Measurements from ENCODE around the gene ZDHHC14.

The ZDHHC14 gene

DNA sequence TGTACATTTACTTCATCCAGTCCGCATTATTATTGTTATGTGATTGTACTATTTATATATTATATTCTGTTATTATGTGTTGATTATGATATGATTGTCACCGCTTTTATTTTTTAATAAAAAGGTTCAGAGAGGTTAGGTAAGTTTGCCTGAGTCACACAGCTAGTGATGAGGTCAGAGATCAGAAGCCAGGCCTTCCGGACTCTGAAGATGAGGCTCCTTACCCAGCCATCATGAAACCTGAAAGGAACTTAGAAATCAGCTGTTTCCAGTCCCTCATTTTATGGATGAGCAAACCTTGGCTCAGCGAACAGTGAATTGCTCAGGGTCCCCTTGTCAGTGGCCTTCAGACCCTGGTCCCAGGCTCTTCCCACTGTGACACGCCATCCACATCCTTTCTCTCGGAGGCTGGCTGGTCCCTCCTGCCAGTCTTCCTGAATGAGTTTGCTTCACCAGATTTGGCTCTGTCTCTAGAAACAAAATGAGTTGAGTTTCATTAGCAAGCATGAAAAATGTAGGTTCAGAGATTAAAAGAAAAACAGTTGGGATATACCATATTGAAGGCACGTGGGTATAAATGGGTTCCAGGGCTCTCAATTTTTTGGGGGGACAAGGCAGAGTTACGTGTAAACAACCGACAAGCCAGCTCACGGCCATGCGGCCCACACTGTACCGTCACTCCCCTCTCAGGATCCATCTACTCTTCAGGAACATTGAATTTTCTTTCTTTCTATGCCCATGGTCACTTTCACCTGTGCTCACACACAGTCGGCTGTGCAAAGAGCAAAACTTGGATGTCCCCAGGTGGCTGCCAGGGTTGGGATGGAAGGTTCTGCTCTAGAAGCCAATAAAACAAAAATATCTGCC, 132.9 kb downstream of the ZDHHC14 start:
- no peak for TF ChIP-seq EZH2phosphoT487 (IDR thresholded peaks at IDR 0.05; ENCODE audit: borderline replicate concordance, low read length)
- TF ChIP-seq, protein P1, sequence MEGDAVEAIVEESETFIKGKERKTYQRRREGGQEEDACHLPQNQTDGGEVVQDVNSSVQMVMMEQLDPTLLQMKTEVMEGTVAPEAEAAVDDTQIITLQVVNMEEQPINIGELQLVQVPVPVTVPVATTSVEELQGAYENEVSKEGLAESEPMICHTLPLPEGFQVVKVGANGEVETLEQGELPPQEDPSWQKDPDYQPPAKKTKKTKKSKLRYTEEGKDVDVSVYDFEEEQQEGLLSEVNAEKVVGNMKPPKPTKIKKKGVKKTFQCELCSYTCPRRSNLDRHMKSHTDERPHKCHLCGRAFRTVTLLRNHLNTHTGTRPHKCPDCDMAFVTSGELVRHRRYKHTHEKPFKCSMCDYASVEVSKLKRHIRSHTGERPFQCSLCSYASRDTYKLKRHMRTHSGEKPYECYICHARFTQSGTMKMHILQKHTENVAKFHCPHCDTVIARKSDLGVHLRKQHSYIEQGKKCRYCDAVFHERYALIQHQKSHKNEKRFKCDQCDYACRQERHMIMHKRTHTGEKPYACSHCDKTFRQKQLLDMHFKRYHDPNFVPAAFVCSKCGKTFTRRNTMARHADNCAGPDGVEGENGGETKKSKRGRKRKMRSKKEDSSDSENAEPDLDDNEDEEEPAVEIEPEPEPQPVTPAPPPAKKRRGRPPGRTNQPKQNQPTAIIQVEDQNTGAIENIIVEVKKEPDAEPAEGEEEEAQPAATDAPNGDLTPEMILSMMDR (IDR thresholded peaks at IDR 0.05; ENCODE audit: low read depth, low read length, poor library complexity, severe bottlenecking): no peak
- Histone ChIP-seq H3K79me2 (ENCODE audit: control insufficient read depth, low read length) (no peaks in the 10 kb centered on the region), H3K9me2 (replicated peaks; ENCODE audit: control insufficient read depth, low read length) (no peaks in the 10 kb centered on the region), H3K4me3 (ENCODE audit: low read length) (no peak overlapping the region), H4K20me1 (ENCODE audit: control insufficient read depth, insufficient read depth, low read depth, low read length) (no peaks in the 10 kb centered on the region), H3K9me3 (ENCODE audit: control insufficient read depth, insufficient read depth, low read length) (no peaks in the 10 kb centered on the region), H3K27ac (ENCODE audit: low read depth, low read length) (no peak overlapping the region), H3K4me1 (ENCODE audit: control insufficient read depth, low read length) (peaks cover 14% of the 10 kb centered on the region), H3K27me3 (ENCODE audit: control insufficient read depth, low read length) (no peaks in the 10 kb centered on the region), H3K4me2 (ENCODE audit: low read length) (no peak overlapping the region), H3K36me3 (ENCODE audit: control insufficient read depth, low read length) (no peaks in the 10 kb centered on the region), H3F3A (ENCODE audit: control insufficient read depth, insufficient read depth) (0 out of 2 replicates have a peak, but pooled peaks cover 2% of the 10 kb centered on the region)

DNA sequence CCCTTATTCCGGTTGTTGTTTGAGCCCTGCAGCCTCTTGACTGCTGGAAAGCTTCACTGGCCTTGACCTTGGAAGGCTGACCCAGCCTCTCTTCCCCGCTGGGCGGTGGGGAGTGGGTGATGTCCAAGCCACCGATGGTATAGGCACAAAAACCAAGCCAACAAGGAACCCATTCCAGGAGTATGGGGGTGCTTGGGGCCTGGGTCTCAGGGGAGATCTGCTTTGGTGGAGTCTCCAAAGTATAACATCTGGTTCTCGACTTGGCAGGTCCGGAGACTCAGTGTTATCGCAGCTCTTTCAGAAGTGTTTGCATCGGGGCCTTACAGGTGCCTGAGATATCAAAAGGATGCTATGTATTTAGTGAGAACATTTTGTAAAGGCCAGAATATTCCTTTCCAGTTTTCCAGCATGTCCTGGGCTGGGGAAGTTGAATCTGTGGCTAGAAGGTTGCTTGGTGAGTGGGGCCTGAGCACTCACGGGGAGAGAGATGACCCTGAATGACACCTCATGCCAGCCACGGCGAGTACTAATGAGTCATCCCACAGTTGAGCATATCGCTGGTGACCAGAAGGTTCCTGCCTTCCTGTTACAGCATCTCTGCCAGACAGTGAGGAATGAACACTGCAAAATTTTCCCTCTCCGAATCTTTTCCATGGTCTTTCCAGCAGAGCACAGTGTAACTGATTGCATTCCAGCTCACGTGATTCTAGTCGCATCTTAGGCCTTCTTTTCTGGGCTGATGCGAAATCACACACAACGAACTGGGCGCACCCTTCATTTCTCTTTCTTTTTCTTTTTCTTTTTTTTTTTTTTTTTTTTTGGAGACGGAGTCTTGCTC, 133.9 kb downstream of the ZDHHC14 start:
- no peak overlapping the region for H3K27ac ChIP-seq (ENCODE audit: low read depth, low read length)

DNA sequence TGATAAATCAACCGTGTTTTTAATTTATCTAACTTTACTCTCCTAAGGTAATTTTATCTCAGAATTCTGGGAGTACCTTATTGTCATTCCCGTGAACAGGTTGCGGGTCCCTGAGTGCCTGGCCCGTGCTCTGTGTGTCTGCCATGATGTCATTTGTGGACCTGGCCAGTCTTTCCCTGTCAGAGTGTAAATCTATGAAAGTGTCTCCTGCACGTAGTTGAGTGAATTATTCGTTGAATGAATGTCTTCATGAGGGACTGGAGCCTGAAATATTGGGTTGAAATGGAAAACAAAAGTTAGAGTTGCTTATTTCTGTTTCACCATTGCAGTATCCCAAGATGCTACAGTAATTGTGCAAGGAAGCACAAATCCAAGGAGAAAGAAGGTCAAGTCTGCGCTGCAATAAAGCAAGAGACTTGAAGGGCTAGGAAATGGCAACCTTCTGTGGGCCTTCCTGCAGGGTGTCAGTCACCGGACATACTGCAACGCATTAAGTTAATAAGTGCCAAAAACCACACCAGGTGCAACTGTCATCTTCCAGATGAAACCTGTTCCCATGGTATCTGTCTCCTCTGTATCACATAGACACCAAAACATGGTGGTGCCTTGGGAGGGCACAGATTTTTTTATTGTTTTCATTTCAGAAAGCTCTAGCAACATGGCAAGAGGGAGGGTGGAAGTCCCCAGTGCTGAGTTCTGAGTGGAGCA, 135.5 kb downstream of the ZDHHC14 start:
- no peak overlapping the region for H3K27ac ChIP-seq (ENCODE audit: low read depth, low read length)
- TF ChIP-seq, protein P1 (IDR thresholded peaks at IDR 0.05; ENCODE audit: low read depth, low read length, poor library complexity, severe bottlenecking): no peak
- TF ChIP-seq EZH2phosphoT487 (IDR thresholded peaks at IDR 0.05; ENCODE audit: borderline replicate concordance, low read length): no peak
- no peaks in the 10 kb centered on the region for H3K27me3 ChIP-seq (ENCODE audit: control insufficient read depth, low read length)
- peaks cover 9% of the 10 kb centered on the region for H3K4me1 ChIP-seq (ENCODE audit: control insufficient read depth, low read length)
- 0 out of 2 replicates have a peak, but pooled peaks cover 2% of the 10 kb centered on the region for H3F3A ChIP-seq (ENCODE audit: control insufficient read depth, insufficient read depth)
- H3K9me2 ChIP-seq (replicated peaks; ENCODE audit: control insufficient read depth, low read length): no peaks in the 10 kb centered on the region
- H3K79me2 ChIP-seq (ENCODE audit: control insufficient read depth, low read length): no peaks in the 10 kb centered on the region
- no peak overlapping the region for H3K4me3 ChIP-seq (ENCODE audit: low read length)
- no peaks in the 10 kb centered on the region for H4K20me1 ChIP-seq (ENCODE audit: control insufficient read depth, insufficient read depth, low read depth, low read length)
- no peaks in the 10 kb centered on the region for H3K9me3 ChIP-seq (ENCODE audit: control insufficient read depth, insufficient read depth, low read length)
- H3K36me3 ChIP-seq (ENCODE audit: control insufficient read depth, low read length): no peaks in the 10 kb centered on the region
- no peak overlapping the region for H3K4me2 ChIP-seq (ENCODE audit: low read length)

More for the DNA sequence above, 133.9 kb downstream of the ZDHHC14 start:
- Histone ChIP-seq H3K79me2 (ENCODE audit: control insufficient read depth, low read length) (no peaks in the 10 kb centered on the region), H3F3A (ENCODE audit: control insufficient read depth, insufficient read depth) (0 out of 2 replicates have a peak, but pooled peaks cover 2% of the 10 kb centered on the region), H3K27me3 (ENCODE audit: control insufficient read depth, low read length) (no peaks in the 10 kb centered on the region), H3K4me2 (ENCODE audit: low read length) (no peak overlapping the region), H3K9me2 (replicated peaks; ENCODE audit: control insufficient read depth, low read length) (no peaks in the 10 kb centered on the region), H3K36me3 (ENCODE audit: control insufficient read depth, low read length) (no peaks in the 10 kb centered on the region), H4K20me1 (ENCODE audit: control insufficient read depth, insufficient read depth, low read depth, low read length) (no peaks in the 10 kb centered on the region), H3K4me3 (ENCODE audit: low read length) (no peak overlapping the region), H3K4me1 (ENCODE audit: control insufficient read depth, low read length) (peaks cover 10% of the 10 kb centered on the region), H3K9me3 (ENCODE audit: control insufficient read depth, insufficient read depth, low read length) (no peaks in the 10 kb centered on the region)
- no peak for TF ChIP-seq EZH2phosphoT487 (IDR thresholded peaks at IDR 0.05; ENCODE audit: borderline replicate concordance, low read length)
- TF ChIP-seq, protein P1 (IDR thresholded peaks at IDR 0.05; ENCODE audit: low read depth, low read length, poor library complexity, severe bottlenecking): no peak
